Inferior parietal cortex (tissue), 1 donor: ENCODE measurements around the gene SMAD3.

Experiments
- DNase-seq: peaks from one replicate; pipeline ENCODE4 v3.0.0-alpha.2; 2016; ENCODE audit errors: extremely low spot score

Gene SMAD3

DNA sequence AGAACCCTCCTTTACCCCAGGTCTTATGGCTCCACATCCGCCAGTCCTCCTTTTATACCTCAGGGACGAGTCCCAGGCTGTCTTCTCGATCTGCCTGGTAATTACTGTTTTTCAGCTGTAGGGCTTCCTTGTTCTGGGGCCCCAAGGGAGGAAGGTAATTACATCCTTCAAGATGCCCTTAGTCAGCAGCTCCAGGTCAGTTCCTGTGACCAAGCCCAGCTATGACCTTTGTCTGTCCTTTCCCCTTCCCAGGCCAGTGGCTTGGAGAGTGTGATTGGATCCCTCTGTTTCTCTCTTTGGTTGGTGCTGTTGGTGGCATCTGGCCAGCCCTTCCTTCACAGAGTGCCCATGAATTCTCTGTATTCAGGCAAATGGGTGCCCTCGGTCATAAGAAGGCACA lies 96.5 kb downstream of the SMAD3 start:
- DNase-seq, result no peak

DNA sequence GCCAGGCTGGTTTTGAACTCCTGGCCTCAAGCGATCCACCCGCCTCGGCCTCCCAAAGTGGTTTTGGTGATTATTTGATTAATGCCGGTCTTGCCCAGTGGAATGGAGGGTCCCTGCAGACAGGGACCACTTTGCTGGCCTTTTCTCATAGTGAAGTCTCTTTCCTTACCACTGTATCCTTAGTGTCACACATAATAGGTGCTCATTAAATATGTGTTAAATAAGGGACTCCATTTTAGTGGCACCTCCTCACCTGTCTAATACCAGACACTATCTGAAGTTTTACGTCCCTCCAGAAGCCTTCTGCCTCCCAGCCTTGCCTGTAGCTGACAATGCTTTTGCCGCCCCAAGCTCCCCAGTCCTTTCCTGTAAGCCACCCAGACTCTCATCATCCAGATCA lies 97.8 kb downstream of the SMAD3 start:
- no peak for DNase-seq

DNA sequence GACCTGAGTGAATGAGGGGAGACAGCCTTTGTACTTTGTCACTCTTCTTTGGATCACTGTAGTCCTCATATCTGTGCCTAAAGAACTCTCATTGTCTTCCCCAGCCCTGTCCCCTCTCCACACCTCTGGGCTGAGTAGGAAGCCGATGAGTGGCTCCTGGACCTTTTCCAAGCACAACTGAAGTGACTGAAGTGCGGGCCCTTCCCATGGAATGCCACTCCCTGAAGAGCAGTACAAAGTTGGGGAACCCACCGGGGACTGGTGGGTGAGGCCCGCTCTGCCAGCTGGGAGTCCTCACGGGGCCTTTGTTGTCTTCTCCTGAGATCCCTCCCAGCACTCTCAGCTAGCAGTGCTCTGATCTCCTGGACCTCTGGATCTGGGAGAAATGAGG lies 99.0 kb downstream of the SMAD3 start:
- DNase-seq, result no peak

DNA sequence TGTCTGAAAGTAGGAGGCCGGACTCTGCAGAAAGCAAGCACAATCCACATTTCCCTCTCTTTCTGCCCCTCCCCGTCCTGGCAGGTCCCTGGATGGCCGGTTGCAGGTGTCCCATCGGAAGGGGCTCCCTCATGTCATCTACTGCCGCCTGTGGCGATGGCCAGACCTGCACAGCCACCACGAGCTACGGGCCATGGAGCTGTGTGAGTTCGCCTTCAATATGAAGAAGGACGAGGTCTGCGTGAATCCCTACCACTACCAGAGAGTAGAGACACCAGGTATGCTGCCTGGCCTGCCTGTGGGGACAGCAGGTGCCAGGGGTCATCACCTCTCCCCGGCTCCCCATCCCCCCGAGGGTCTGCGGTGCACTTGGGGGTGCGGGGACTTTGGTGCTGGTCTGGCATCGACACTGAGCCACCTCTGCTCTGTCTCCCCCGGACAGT lies 99.4 kb downstream of the SMAD3 start:
- no peak for DNase-seq

DNA sequence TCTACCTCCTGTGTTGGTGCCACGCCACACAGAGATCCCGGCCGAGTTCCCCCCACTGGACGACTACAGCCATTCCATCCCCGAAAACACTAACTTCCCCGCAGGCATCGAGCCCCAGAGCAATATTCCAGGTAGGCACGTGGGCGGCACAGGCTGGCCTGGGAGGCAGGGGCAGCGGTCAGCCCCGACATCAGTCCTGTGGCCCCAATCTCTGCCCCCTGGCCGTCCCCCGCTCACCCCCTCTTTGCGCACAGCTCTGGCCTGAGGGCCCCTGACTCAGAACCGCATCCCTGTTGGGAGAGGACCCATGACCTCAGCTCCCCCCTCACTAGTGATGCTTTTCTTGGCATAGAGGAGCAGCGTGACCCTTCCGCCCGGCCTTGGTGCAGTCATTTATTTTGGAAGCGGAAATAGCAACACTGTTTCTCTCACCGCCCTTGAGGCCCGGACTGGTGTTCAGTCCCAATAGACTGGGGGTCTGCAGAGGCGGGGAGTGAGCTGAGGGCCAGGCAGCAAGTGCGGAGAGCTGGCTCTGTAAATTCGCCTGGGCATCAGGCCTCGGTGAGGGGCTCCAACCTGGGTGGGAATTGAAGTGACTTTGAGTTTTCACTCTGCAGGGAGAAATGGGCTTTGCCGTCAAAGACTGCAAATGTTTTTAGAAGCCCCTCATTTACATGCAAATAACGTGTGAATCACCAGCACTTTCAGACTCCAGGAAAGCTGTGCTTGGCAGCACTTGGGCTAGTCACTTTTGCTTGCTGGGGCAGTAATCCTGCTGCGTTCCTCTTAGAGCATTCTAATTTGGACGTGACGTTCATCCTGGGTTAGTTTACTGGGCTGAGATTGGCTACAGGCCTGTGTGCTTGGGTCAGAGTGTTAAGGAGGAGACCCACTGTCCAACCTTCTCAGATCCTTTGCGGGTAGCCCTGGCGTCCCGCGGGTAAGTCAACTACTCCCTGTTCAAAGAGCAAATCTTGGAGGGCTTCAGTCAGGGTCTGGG lies 100.2 kb downstream of the SMAD3 start:
- DNase-seq, result no peak

DNA sequence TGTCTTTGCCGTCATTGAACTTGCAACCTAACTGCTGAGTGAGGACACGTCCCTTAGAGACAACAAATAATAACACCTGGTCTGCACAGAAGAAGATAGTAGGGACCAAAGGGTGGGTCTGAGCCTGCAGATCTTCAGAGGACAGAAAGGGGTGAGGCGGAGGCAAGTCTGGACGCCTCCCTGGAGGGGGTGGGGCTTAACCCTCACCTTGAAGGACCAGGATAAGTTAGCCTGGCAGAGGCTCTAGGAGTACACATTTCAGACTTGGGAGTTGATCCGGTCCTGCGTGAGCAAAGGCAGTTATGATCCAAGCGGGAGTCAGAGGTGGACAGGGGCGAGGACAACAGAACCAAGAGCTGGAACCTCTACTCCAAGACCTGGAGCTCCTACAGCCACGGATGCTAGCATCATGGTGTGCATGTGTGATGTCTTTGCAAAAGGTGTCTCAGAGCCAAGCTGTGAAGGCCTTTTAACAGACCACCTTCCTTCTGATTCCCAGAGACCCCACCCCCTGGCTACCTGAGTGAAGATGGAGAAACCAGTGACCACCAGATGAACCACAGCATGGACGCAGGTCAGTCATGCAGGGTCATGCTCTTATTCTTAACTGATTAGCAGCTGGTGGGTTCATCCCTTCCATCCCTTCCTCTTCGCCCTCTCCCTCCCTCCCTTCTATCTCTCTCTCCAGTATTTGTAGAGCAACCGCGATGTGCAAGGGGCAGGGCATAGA lies 101.0 kb downstream of the SMAD3 start:
- no peak for DNase-seq

DNA sequence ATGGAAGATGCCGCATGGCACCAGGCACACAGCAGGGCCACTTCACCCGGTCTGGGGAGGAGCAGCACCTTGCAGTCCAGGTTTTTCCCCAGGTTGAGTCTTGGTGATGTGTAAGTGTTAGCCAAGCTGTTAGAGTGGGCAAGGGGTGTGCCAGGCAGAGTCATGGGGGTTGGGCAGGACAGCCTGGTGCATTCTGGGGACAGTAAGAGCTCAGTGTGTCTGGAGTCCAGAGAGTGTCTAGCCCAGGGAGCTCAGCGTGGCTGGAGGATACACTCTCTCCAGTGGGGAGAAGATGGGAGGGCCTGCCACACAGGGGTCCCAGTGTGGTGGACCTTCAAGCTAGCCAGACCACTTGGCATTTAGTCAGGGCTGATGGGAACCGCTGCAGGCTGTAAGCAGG lies 101.7 kb downstream of the SMAD3 start:
- no peak for DNase-seq

DNA sequence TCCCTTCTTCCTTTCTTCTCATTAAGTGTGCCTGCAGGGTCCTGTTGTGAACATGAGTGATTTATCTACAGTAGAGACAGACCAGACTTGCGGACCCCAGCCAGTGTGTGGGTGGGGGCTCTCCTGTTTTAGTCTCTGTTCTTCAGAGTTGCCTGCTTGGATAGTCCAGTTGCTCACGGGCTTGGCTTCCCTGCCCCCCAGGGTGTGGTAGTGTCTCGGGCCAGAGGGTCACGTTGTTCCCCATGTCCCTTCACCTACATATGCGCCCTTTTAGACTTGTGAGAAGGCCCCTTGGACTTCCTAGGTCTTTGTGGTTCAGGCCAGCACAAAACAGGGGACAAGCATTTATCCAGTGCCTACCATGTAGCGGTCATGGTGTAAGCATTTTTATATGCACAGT lies 103.3 kb downstream of the SMAD3 start:
- DNase-seq, result no peak

DNA sequence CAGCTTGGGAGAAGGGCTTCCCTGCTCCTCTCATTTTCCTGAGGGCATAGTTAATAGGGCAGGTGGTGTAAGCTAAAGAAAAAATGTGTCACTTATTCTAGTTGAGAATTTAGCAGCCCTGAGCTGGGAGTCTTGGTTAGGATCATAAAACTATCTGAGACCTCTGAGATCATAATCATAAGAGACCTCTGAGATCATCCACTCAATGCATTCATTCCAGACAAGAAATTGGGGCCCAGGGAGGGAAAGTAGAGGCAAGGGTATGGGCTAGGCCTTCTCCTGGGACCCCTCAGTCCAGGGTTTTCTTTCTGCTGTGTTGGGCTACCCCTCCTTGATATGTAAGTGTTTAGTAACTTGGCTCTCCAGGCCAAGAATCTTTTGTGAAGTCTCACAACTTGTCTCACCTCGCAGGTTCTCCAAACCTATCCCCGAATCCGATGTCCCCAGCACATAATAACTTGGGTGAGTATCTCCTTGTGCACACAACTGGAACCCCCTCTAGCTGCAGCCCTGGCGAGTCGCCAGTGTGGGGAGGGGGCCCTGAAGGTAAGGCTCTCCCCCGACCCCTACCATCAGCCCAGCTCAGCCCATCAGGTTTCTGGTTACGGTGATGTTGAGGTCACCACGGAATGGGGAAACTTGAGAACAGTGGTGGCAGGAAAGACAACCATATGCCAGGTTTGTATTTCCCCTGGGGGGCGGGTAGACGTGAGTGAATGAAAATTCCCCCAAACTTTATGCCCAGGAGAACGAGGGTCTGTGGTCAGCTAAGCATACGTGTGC lies 104.9 kb downstream of the SMAD3 start:
- no peak for DNase-seq

DNA sequence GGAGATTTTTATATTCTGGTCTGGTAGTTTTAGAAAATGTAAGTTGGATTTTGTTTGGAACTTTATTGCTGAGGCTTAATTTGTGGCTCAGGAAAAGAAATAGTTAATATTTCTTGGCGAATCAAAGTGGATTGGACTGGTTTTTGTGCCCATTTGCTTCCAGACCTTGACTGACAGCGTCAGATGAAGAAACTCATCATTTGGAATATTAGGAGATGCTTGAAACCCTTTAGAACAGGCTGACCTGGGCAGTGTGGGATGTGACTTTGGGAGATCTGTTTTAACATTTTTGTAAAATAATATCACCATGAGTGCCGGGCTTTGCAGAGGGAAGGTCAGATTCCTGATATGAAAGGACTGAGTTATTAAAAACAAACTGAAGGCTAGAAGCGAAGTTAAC lies 106.1 kb downstream of the SMAD3 start:
- DNase-seq, result no peak

DNA sequence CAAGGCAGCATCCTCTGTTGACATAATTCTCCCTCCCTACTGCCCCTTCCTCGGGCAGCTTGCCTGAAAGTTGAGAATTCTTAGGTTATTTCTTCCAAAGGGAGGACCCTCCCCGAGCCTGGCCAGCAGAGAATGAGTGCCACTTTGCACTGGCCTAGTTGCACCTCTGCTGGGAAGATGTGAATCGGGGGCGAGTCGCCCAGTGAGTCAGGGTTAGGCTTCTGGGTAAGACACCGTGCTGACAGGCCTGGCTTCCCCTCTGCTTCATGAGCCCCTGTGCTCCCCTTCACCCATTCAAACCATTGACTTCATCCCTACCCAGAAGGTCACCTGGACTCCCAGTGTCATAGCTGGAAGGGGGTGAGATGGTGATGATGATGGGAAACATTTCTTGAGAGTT lies 106.8 kb downstream of the SMAD3 start:
- no peak for DNase-seq

DNA sequence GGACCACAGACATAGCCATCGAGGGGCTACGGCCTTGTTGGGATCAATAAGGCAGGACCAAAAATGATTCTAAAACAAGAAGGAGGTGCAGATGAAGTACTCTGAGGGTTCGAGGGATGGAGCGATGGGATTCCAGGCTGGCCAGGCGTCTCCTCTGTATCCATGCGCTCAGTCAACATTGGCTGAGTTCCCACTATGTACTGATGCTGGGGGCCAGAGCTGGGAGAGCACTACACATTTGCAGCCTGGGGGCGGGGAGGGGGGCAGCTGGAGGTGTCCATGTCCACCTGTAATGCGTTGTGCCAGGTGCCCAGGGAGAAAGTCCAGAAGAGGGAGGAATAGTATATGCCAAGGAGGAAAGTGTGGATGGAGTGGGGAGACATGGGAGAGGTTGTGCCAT lies 107.6 kb downstream of the SMAD3 start:
- DNase-seq, result no peak

DNA sequence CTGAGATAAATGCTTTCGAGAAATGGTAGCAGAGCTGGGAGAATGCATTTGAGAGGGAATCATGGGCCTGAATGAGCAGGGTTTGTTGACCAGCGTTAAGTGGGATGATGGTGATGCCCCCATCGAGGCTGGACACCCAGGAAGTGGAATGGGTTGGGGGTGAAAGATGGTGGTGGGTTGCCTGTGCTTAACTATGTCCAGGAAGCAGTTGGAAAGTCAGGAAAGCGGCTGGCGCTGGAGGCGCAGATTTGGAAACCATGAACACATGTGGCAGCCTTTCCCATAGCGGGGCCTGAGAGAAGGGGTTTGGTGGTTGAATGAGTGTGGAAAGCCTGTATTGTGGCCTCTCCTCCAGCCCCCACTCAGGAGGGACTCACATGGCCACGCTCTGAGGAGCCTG lies 108.4 kb downstream of the SMAD3 start:
- no peak for DNase-seq

DNA sequence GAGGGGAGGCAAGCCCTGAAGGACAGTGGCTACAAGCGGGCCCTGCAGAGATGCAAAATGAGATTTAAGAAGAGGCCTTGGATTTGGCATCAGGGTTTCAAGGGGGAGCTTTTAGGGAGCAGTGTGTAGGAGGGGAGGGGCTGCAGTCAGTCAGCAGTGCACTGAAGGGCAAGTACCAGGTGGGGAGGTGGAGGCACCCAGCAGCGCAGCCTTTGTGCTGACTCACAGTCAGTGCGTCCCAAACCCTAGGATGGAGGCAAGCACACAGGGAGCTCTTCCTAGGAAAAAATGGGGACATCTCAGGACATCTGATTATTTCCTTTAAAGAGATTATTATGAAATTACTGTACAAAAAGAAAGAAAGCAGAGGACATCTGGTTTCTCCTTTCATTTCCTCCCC lies 109.0 kb downstream of the SMAD3 start:
- DNase-seq, result no peak

DNA sequence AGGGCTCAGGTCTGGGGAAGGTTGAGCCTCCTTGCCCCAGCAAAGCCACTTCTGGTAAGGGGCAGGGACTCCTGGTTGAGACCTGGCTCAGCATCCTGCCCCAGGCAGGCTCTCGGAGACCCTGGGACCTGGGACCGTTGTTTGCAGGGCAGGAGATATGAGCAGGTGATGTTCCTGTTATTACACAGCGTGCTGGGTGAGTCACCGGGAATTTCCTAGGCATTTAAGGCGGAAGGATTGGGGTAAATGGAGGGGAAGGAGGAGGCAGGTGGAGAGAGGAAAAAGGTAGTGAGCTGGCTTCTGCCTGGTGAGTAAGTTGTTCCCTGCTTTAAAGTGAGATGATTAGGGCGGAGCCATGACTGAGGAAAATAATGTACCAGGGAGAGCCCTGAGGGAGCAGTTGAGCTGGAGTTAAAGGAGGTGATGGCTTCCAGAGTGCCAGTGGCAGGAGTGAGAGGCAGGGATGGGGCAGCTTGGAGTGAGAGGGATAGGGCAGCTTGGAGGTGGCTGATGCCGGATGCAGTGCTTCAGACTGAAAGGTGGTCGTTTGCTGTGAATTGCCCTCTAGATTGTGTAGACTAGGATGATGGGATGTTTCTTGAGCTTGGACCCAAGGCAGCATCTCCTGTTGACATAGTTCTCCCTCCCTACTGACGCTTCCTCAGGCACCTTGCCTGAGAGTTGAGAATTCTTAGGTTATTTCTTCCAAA lies 109.6 kb downstream of the SMAD3 start:
- no peak for DNase-seq

DNA sequence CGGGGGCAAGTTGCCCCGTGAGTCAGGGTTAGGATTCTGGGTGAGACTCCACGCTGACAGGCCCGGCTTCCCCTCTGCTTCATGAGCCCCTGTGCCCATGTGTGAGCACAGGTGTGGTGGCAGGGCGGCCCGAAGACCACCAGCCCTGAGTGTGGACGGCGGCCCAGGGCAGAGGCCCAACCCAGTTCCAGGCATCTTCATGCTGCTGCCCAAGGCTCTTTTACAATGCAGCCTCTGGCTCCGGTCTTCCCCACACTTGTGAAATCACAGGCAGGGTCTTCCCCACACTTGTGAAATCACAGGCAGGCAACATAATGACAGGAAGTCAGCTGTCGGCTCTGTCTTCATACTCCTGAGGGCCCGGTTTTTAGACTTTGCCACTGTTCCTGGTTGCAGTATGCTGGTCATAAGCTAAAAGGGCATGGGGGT lies 110.3 kb downstream of the SMAD3 start:
- no peak for DNase-seq

DNA sequence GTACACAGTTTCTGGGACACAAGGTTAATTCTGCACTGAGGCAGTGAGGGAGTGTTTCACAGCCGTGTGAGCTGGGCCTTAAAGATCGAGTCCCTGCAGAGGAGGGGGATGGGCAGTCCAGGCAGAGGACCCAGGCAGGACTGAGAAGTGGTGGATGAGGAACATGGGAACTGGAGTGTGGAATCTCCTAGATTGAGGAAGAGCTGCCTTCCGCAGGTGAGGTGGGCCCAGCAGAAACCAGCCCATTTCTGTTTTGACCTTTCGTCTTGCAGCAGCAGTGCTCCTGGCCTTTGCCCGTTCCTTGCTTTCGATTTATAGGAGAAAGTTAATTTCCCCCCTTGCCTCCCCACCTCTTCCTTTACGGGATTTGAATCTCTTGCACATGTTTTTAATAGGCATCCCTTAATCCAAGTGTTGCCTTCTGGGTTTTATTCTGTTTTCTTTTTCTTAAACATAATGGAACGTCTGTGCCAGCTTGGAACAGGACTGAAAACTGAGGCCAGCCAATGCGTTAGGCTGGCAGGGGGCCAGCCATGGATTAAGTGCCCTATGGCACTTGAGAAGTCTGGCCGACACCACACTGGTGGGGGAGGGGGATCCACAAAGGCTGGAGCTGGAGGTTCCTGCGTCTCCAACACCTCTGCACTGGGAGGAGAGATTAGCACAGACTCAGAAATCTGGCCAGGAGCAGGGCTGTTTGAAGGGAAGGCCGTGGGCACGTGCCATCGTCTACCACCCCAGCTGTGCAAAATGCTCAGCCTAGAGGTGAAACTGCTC lies 111.0 kb downstream of the SMAD3 start:
- DNase-seq, result no peak

DNA sequence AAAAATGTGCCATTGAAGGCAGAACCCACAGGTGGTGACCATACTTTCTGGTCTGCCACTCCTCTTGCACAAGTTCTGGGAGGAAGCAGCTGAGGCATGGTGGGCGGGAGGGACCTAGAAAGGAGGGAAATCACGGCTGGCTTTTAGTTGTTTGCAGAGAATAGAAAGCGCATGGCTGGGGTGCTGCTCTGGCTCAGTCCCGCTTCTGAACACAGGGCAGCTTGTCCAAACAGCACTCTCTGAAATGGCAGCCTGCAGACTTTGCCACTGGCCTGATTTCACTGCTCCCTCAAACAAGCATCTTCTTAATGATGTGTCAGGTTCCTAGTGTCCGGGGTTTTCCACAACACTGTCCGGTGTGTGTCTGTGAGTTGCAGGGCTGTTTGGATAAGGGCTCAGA lies 112.3 kb downstream of the SMAD3 start:
- no peak for DNase-seq

DNA sequence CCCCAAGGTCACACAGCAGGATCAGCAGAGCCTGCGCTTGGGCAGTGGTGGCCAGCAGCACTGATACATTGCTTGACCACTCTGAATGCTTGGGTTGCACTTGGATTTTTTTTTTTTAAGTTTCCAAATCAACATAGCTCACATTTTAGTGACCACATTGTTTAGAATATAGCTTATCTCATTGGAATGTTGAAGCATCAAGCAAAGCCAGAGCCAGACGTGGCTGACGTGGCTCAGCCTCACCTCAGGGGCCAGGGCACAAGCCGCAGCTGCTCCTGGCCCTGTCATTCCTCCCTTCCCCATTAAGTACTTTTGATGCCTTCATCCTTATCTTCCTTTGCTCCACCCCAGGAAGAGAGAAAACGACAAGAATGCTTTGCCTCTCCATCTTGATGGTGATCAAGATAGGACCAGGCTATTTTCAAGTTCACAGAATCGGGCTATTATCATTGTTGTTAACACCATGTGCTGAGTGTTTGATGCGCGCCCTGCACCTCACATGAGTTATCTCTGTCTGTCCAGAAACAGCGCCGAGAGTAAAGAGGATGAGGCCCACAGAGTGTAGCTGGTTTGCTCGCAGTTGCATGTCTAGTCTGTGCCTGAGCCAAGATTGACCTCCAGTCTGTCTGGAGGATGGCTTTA lies 113.3 kb downstream of the SMAD3 start:
- no peak for DNase-seq

DNA sequence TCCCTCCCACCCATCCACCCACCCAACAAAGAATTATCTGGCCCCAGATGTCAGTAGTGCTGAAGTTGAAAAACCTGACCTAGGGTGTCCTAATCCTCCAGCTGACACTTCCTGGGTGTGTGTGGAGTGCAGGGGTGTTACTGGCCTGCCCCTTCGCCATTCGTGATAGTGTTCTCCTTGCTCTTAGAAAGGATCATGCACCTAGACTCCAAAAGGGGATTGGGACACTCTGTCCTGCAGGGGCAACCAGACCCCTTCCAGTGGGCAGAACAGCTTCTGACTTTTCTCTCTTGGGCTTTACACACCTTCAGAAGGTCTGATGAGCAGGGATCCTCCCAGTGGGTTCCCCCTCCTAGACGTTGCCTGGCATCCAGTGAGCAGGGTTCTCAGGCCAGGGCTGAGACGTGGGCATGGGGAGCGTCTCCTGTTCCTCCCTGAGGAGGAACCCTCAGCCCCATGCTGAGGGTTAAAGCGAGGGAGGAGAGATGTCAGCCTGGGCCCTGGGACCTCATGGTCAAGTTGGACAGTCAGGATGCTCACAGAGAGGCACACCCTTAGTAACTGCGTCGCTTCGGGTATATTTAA lies 114.1 kb downstream of the SMAD3 start:
- DNase-seq, result no peak
